Stimulated activated CD8-positive, alpha-beta memory T cell treated with anti-CD3 and anti-CD28 coated beads, Interleukin-4, amount 100 ng/mL, for 48 hours (primary cell): ENCODE measurements around the gene RCOR1.

Source experiments
- DNase-seq: peaks from one replicate; pipeline ENCODE4 v3.0.0-alpha.2; 2020

Gene RCOR1

DNA sequence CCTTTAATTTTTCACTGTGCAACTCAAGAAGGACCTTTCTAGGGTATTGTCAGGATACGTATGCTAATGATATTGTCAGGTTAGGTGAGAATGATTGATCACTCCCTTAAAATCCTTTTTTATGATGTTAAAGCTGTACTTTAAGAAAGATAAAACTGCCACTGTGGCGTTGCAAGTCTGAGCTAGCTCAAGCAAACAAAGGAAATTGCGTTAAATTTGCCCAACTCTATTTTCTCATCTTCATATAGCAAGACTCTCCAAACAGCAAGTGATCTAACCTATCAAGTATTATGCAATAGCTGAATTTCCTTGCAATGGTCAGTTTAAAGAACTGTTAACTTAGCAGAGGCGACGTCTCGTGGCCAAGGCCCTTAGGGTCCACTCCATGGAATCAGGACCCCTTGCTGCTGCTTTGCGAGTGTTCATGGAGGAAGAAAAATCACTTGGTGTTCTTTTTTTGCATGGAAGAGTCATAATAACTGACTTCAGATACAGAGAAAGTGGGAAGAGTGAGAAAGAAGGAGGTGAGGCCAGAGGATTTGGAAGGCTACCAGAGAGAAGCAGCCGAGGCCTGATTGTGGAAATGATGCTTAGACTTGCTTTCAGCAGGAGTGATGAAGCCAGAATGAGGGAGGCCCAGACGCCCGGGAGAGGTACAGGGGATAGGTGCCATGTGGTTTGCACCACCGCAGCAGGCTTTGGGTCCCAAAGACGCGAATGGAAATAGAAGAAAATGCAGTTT lies 187.3 kb downstream of the RCOR1 start:
- DNase-seq, result no peak
